ENCODE results near the gene ROBO4. TPM values are rescaled to one million over a fixed set of nuclear protein-coding genes. Genes with fewer than 3 reads are reported as not detected.

Gene ROBO4
- total and polyA plus RNA-seq, 7 donors, result 5.4 to 17.5 (median 14.9) TPM

DNA sequence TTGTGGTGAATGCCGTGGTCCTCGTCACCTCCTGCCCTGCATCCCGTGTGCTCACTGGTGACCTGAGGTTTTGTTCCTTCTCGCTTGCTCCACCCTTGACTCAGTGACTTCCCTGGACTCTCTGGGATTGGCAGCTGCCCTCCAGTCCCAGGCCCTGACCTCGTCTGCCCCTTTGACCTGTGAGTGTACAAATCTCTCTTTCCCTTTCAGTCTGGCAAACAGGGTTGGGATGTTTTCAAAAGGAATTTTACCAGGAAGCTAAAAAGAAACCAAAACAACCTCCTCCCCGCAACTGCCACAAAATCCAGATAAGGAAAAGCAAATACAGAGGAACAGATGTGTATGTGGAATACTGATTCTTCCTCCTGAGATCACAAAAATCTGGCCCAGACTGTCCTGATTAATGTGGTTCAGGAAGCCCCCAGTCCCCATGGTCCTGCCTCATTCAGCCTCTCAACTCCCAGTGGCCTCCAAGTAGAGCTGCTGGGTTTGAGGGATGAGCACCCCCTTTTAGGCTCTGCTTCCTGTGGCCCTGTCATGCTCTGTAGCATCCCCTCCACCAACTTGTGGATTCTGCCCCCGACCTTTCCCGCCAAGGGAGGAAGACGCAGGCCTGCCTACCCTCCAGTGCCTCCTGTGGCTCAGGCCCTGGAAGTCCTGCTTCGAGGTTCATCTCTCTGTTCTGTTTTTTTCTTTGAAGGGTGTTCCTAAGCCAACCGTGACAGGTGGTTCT is 15.2 kb downstream of the ROBO4 start:
- intact Hi-C loops (cut with DNase I), result no loop called here
- no peak for TF ChIP-seq CTCF (IDR thresholded peaks at IDR 0.05)
- Histone ChIP-seq H3K4me3 (no peak overlapping the region), H3K9me3 (no peaks in the 10 kb centered on the region), H3K27ac (no peak overlapping the region), H3K27me3 (ENCODE audit: insufficient read depth in 3 of 3, low read length in 2 of 3) (peaks cover 0 to 2% (median 0%) of the 10 kb centered on the region in 3 donors), H3K4me1 (no peaks in the 10 kb centered on the region), H3K36me3 (ENCODE audit: insufficient read depth in 1 of 2, low read depth in 1 of 2) (no peaks in the 10 kb centered on the region)
- 51 to 56% (median 56%) methylated on average over 10 to 11 of the region's 11 CpGs for WGBS, 3 donors
- DNase-seq (no peak), ATAC-seq (peak in 2 of 4 donors; percentile 31 to 32)

GRCh38 chr11:124880958-124881357 is 16.7 kb downstream of the ROBO4 start:
- H3K27me3 ChIP-seq (ENCODE audit: insufficient read depth in 3 of 3, low read length in 2 of 3), result peaks cover 0 to 4% (median 2%) of the 10 kb centered on the region in 3 donors
- no peak for TF ChIP-seq CTCF (IDR thresholded peaks at IDR 0.05)
- ATAC-seq (no peak), DNase-seq (no peak)
- H3K4me1 ChIP-seq, result no peaks in the 10 kb centered on the region
- intact Hi-C loops (cut with DNase I), result no loop called here
- H3K36me3 ChIP-seq (ENCODE audit: insufficient read depth in 1 of 2, low read depth in 1 of 2), result no peaks in the 10 kb centered on the region
- WGBS, 3 donors, result 69 to 72% (median 71%) methylated on average over 3 of the region's 3 CpGs
- no peak overlapping the region for H3K27ac ChIP-seq
- H3K4me3 ChIP-seq, result no peak overlapping the region
- no peaks in the 10 kb centered on the region for H3K9me3 ChIP-seq

GRCh38 chr11:124880290-124880611 is 17.4 kb downstream of the ROBO4 start:
- DNase-seq (no peak), ATAC-seq (no peak)
- H3K27ac ChIP-seq, result no peak overlapping the region
- TF ChIP-seq CTCF (IDR thresholded peaks at IDR 0.05), result no peak
- 59 to 66% (median 66%) methylated on average over 10 of the region's 10 CpGs for WGBS, 3 donors
- H3K27me3 ChIP-seq (ENCODE audit: insufficient read depth in 3 of 3, low read length in 2 of 3), result peaks cover 0 to 4% (median 2%) of the 10 kb centered on the region in 3 donors
- no peaks in the 10 kb centered on the region for H3K4me1 ChIP-seq
- intact Hi-C loops (cut with DNase I), result no loop called here
- no peaks in the 10 kb centered on the region for H3K9me3 ChIP-seq
- no peak overlapping the region for H3K4me3 ChIP-seq
- H3K36me3 ChIP-seq (ENCODE audit: insufficient read depth in 1 of 2, low read depth in 1 of 2), result no peaks in the 10 kb centered on the region

GRCh38 chr11:124879493-124880289 is 18.0 kb downstream of the ROBO4 start:
- Histone ChIP-seq H3K4me1 (no peaks in the 10 kb centered on the region), H3K4me3 (no peak overlapping the region), H3K27me3 (ENCODE audit: insufficient read depth in 3 of 3, low read length in 2 of 3) (peaks cover 0 to 4% (median 2%) of the 10 kb centered on the region in 3 donors), H3K9me3 (no peaks in the 10 kb centered on the region), H3K27ac (no peak overlapping the region), H3K36me3 (ENCODE audit: insufficient read depth in 1 of 2, low read depth in 1 of 2) (no peaks in the 10 kb centered on the region)
- ATAC-seq, result no peak
- intact Hi-C loops (cut with DNase I), result no loop called here
- whole genome bisulfite sequencing, 3 donors, result 80 to 87% (median 82%) methylated on average over 15 to 16 of the region's 16 CpGs
- DNase-seq, result no peak
- TF ChIP-seq CTCF (IDR thresholded peaks at IDR 0.05), result no peak

Data from psoas muscle (tissue), 8 donors.